ENCODE data around the gene NAV2. TPM values are rescaled to one million over a fixed set of nuclear protein-coding genes. Genes with fewer than 3 reads are reported as not detected.

Gene NAV2
- total and polyA plus RNA-seq, 5 donors, result 4.4 to 12.9 (median 8.6) TPM

- intact Hi-C loops (cut with DNase I), result no loop called here
- Histone ChIP-seq H3K4me3 (ENCODE audit: low read length) (no peak overlapping the region), H3K9me3 (ENCODE audit: control insufficient read depth, low read length) (no peaks in the 10 kb centered on the region), H3K27ac (ENCODE audit: low read length) (no peak overlapping the region), H3K4me1 (ENCODE audit: control insufficient read depth, insufficient read depth, low read length) (peaks cover 15% of the 10 kb centered on the region), H3K27me3 (ENCODE audit: control insufficient read depth, insufficient read depth) (no peaks in the 10 kb centered on the region)
- 79% methylated on average over 3 of the region's 3 CpGs for WGBS
- DNase-seq (no peak), ATAC-seq (no peak)
Measured at GRCh38 chr11:19866037-19866436, 153.4 kb downstream of the NAV2 start.

- no peak overlapping the region for H3K27ac ChIP-seq (ENCODE audit: low read length)
- intact Hi-C loops (cut with DNase I), result no loop called here
- DNase-seq (no peak), ATAC-seq (no peak)
- H3K4me1 ChIP-seq (ENCODE audit: control insufficient read depth, insufficient read depth, low read length), result peaks cover 15% of the 10 kb centered on the region
- no peak overlapping the region for H3K4me3 ChIP-seq (ENCODE audit: low read length)
- no peaks in the 10 kb centered on the region for H3K9me3 ChIP-seq (ENCODE audit: control insufficient read depth, low read length)
- no peaks in the 10 kb centered on the region for H3K27me3 ChIP-seq (ENCODE audit: control insufficient read depth, insufficient read depth)
- 75% methylated on average over 4 of the region's 4 CpGs for WGBS
Measured at GRCh38 chr11:19866521-19866920, 153.9 kb downstream of the NAV2 start.

- no peak overlapping the region for H3K27ac ChIP-seq (ENCODE audit: low read length)
- H3K4me3 ChIP-seq (ENCODE audit: low read length), result no peak overlapping the region
- H3K27me3 ChIP-seq (ENCODE audit: control insufficient read depth, insufficient read depth), result no peaks in the 10 kb centered on the region
- intact Hi-C loops (cut with DNase I), result no loop called here
- WGBS, result 85% methylated on average over 1 of the region's 1 CpG
- DNase-seq (no peak), ATAC-seq (no peak)
- no peaks in the 10 kb centered on the region for H3K9me3 ChIP-seq (ENCODE audit: control insufficient read depth, low read length)
- peaks cover 15% of the 10 kb centered on the region for H3K4me1 ChIP-seq (ENCODE audit: control insufficient read depth, insufficient read depth, low read length)
Measured at GRCh38 chr11:19867064-19867463, 154.4 kb downstream of the NAV2 start.

- DNase-seq (peak; percentile 33 to 54 (median 47)), ATAC-seq (peak; percentile 85 to 91)
- Histone ChIP-seq H3K4me1 (ENCODE audit: control insufficient read depth, insufficient read depth, low read length) (peaks cover 15% of the 10 kb centered on the region), H3K4me3 (ENCODE audit: low read length) (no peak overlapping the region), H3K27ac (ENCODE audit: low read length) (peak overlapping the region; percentile 50), H3K27me3 (ENCODE audit: control insufficient read depth, insufficient read depth) (no peaks in the 10 kb centered on the region), H3K9me3 (ENCODE audit: control insufficient read depth, low read length) (no peaks in the 10 kb centered on the region)
- intact Hi-C loops (cut with DNase I), result no loop called here
- WGBS, result 36% methylated on average over 6 of the region's 6 CpGs
Measured at GRCh38 chr11:19868281-19868821, 155.7 kb downstream of the NAV2 start.

GRCh38 chr11:19868871-19869270, 156.2 kb downstream of the NAV2 start:
- Histone ChIP-seq H3K27ac (ENCODE audit: low read length) (peak overlapping the region; percentile 48), H3K4me1 (ENCODE audit: control insufficient read depth, insufficient read depth, low read length) (peaks cover 13% of the 10 kb centered on the region), H3K9me3 (ENCODE audit: control insufficient read depth, low read length) (no peaks in the 10 kb centered on the region), H3K27me3 (ENCODE audit: control insufficient read depth, insufficient read depth) (no peaks in the 10 kb centered on the region), H3K4me3 (ENCODE audit: low read length) (no peak overlapping the region)
- no peak for ATAC-seq
- 80% methylated on average over 2 of the region's 2 CpGs for WGBS
- no peak for DNase-seq
- intact Hi-C loops (cut with DNase I), result no loop called here

GRCh38 chr11:19869466-19869865, 156.8 kb downstream of the NAV2 start:
- DNase-seq, result no peak
- WGBS, result 71% methylated on average over 2 of the region's 2 CpGs
- Histone ChIP-seq H3K27ac (ENCODE audit: low read length) (peak overlapping the region; percentile 21), H3K9me3 (ENCODE audit: control insufficient read depth, low read length) (no peaks in the 10 kb centered on the region), H3K4me3 (ENCODE audit: low read length) (no peak overlapping the region), H3K27me3 (ENCODE audit: control insufficient read depth, insufficient read depth) (no peaks in the 10 kb centered on the region), H3K4me1 (ENCODE audit: control insufficient read depth, insufficient read depth, low read length) (peaks cover 11% of the 10 kb centered on the region)
- no peak for ATAC-seq
- intact Hi-C loops (cut with DNase I), result no loop called here

GRCh38 chr11:19869946-19870589, 157.4 kb downstream of the NAV2 start:
- 60% methylated on average over 9 of the region's 9 CpGs for WGBS
- no peaks in the 10 kb centered on the region for H3K27me3 ChIP-seq (ENCODE audit: control insufficient read depth, insufficient read depth)
- DNase-seq, result no peak
- H3K4me3 ChIP-seq (ENCODE audit: low read length), result no peak overlapping the region
- H3K4me1 ChIP-seq (ENCODE audit: control insufficient read depth, insufficient read depth, low read length), result peaks cover 8% of the 10 kb centered on the region
- H3K27ac ChIP-seq (ENCODE audit: low read length), result peak overlapping the region; percentile 21
- no peaks in the 10 kb centered on the region for H3K9me3 ChIP-seq (ENCODE audit: control insufficient read depth, low read length)
- intact Hi-C loops (cut with DNase I), result no loop called here
- ATAC-seq, result peak in 1 of 2 donors; percentile 27

- Histone ChIP-seq H3K9me3 (ENCODE audit: control insufficient read depth, low read length) (no peaks in the 10 kb centered on the region), H3K27ac (ENCODE audit: low read length) (no peak overlapping the region), H3K27me3 (ENCODE audit: control insufficient read depth, insufficient read depth) (no peaks in the 10 kb centered on the region), H3K4me1 (ENCODE audit: control insufficient read depth, insufficient read depth, low read length) (peaks cover 4% of the 10 kb centered on the region), H3K4me3 (ENCODE audit: low read length) (no peak overlapping the region)
- 80% methylated on average over 8 of the region's 8 CpGs for WGBS
- intact Hi-C loops (cut with DNase I), result no loop called here
- DNase-seq, result no peak
- no peak for ATAC-seq
Measured at GRCh38 chr11:19871531-19871930, 158.9 kb downstream of the NAV2 start.

- no peaks in the 10 kb centered on the region for H3K9me3 ChIP-seq (ENCODE audit: control insufficient read depth, low read length)
- no peaks in the 10 kb centered on the region for H3K27me3 ChIP-seq (ENCODE audit: control insufficient read depth, insufficient read depth)
- H3K4me1 ChIP-seq (ENCODE audit: control insufficient read depth, insufficient read depth, low read length), result peaks cover 4% of the 10 kb centered on the region
- WGBS, result 90% methylated on average over 4 of the region's 4 CpGs
- H3K27ac ChIP-seq (ENCODE audit: low read length), result no peak overlapping the region
- ATAC-seq, result no peak
- intact Hi-C loops (cut with DNase I), result no loop called here
- no peak for DNase-seq
- no peak overlapping the region for H3K4me3 ChIP-seq (ENCODE audit: low read length)
Measured at GRCh38 chr11:19872512-19873145, 160.0 kb downstream of the NAV2 start.

GRCh38 chr11:19873730-19874129, 161.1 kb downstream of the NAV2 start:
- ATAC-seq, result no peak
- WGBS, result 54% methylated on average over 1 of the region's 1 CpG

GRCh38 chr11:19874266-19874665, 161.6 kb downstream of the NAV2 start:
- no peak for ATAC-seq
- Histone ChIP-seq H3K27me3 (ENCODE audit: control insufficient read depth, insufficient read depth) (no peaks in the 10 kb centered on the region), H3K27ac (ENCODE audit: low read length) (no peak overlapping the region), H3K4me3 (ENCODE audit: low read length) (no peak overlapping the region), H3K4me1 (ENCODE audit: control insufficient read depth, insufficient read depth, low read length) (peaks cover 5% of the 10 kb centered on the region), H3K9me3 (ENCODE audit: control insufficient read depth, low read length) (no peaks in the 10 kb centered on the region)
- DNase-seq, result no peak
- intact Hi-C loops (cut with DNase I), result no loop called here

More at GRCh38 chr11:19873730-19874129, 161.1 kb downstream of the NAV2 start:
- no peak for DNase-seq
- Histone ChIP-seq H3K27ac (ENCODE audit: low read length) (no peak overlapping the region), H3K4me1 (ENCODE audit: control insufficient read depth, insufficient read depth, low read length) (peaks cover 6% of the 10 kb centered on the region), H3K4me3 (ENCODE audit: low read length) (no peak overlapping the region), H3K9me3 (ENCODE audit: control insufficient read depth, low read length) (no peaks in the 10 kb centered on the region), H3K27me3 (ENCODE audit: control insufficient read depth, insufficient read depth) (no peaks in the 10 kb centered on the region)
- intact Hi-C loops (cut with DNase I), result no loop called here
